Smooth muscle cell (in vitro differentiated cells): ENCODE measurements around the gene KATNB1. TPM values are rescaled to one million over a fixed set of nuclear protein-coding genes. Genes with fewer than 3 reads are reported as not detected.

Source experiments
- DNase-seq: peaks from one replicate; lab custom pipeline; 2025; ENCODE audit not compliant: unreplicated experiment; lab: John Stamatoyannopoulos, UW
- H2AFZ ChIP-seq: fragments of 200-600 bp; sonication (generic); 2 replicates; pipeline ENCODE4 v1.6.0; 2016; ENCODE audit warnings: antibody characterized with exemption, low read depth, mild to moderate bottlenecking
- H3F3A ChIP-seq: fragments of 200-600 bp; sonication (generic); 2 replicates; pipeline ENCODE4 v1.6.0; 2017; ENCODE audit warnings: antibody characterized with exemption, low read depth
- H3K27ac ChIP-seq: fragments of 200-600 bp; sonication (generic); 2 replicates; pipeline ENCODE4 v1.5.1; 2016; ENCODE audit warnings: low read depth, mild to moderate bottlenecking
- H3K27me3 ChIP-seq: fragments of 200-600 bp; sonication (generic); 2 replicates; pipeline ENCODE4 v1.6.1; 2016; ENCODE audit warnings: low read depth, mild to moderate bottlenecking
- H3K36me3 ChIP-seq: fragments of 200-600 bp; sonication (generic); 2 replicates; pipeline ENCODE4 v1.5.1; 2016; ENCODE audit warnings: low read depth
- H3K4me1 ChIP-seq: fragments of 200-600 bp; sonication (generic); 2 replicates; pipeline ENCODE4 v1.5.1; 2016; ENCODE audit warnings: low read depth
- H3K4me2 ChIP-seq: fragments of 200-600 bp; sonication (generic); 2 replicates; pipeline ENCODE4 v1.6.0; 2016; ENCODE audit warnings: mild to moderate bottlenecking
- H3K4me3 ChIP-seq: fragments of 200-600 bp; sonication (generic); 2 replicates; pipeline ENCODE4 v1.5.1; 2016; ENCODE audit warnings: mild to moderate bottlenecking
- H3K79me2 ChIP-seq: fragments of 200-600 bp; sonication (generic); 2 replicates; pipeline ENCODE4 v1.6.0; 2016; ENCODE audit warnings: low read depth, mild to moderate bottlenecking
- H3K9ac ChIP-seq: fragments of 200-600 bp; sonication (generic); 2 replicates; pipeline ENCODE4 v1.6.0; 2016; ENCODE audit warnings: low read depth
- H3K9me3 ChIP-seq: fragments of 200-600 bp; sonication (generic); replicated peaks from 2 replicates; pipeline ENCODE4 v1.5.1; 2016; ENCODE audit warnings: low read depth
- H4K20me1 ChIP-seq: fragments of 200-600 bp; sonication (generic); 2 replicates; pipeline ENCODE4 v1.6.0; 2016; ENCODE audit warnings: low read depth
- CTCF ChIP-seq: fragments of 200-600 bp; sonication (generic); IDR thresholded peaks from 2 replicates; pipeline ENCODE4 v1.5.1; 2017; ENCODE audit warnings: borderline replicate concordance, mild to moderate bottlenecking, antibody characterized with exemption; ENCODE audit not compliant: insufficient read depth, poor library complexity, severe bottlenecking
- WGBS: methylation state at CpG from one replicate; pipeline ENCODE4 v1.1.7; 2016; ENCODE audit warnings: low lambda C conversion rate; 5-methylcytosine and 5-hydroxymethylcytosine counted together
- polyA plus RNA-seq: library from polyadenylated mRNA; unstranded; fragments of >200 nt; fragmentation: Nextera tagmentation; extraction: Ambion mirVana; gene quantifications from 2 replicates; pipeline ENCODE4 v1.2.1, GENCODE V29; 2016
- total RNA-seq: library from RNA; depleted of rRNA; stranded (reverse); fragments of >200 nt; gene quantifications from 2 replicates; pipeline ENCODE4 v1.2.3, GENCODE V29; 2014

KATNB1 gene
- total and polyA plus RNA-seq, 2 experiments from 2014 or later: 11.9 to 23.6 TPM

GRCh38 chr16:57752581-57753447 lies 17.2 kb downstream of the KATNB1 start:
- H3K4me3 ChIP-seq: no peak overlapping the region
- no peak overlapping the region for H3K27ac ChIP-seq
- H4K20me1 ChIP-seq: peaks cover 3% of the 10 kb centered on the region
- no peak for TF ChIP-seq CTCF
- H3K4me1 ChIP-seq: no peaks in the 10 kb centered on the region
- DNase-seq: no peak
- no peaks in the 10 kb centered on the region for H3K36me3 ChIP-seq
- H3K79me2 ChIP-seq: no peaks in the 10 kb centered on the region
- no peak overlapping the region for H3K9ac ChIP-seq
- no peaks in the 10 kb centered on the region for H3K27me3 ChIP-seq
- no peaks in the 10 kb centered on the region for H3F3A ChIP-seq
- H3K4me2 ChIP-seq: no peak overlapping the region
- no peaks in the 10 kb centered on the region for H3K9me3 ChIP-seq
- 89% methylated on average over 32 of the region's 44 CpGs for WGBS
- H2AFZ ChIP-seq: no peak overlapping the region

GRCh38 chr16:57753448-57754353 lies 18.1 kb downstream of the KATNB1 start:
- Histone ChIP-seq H3F3A (no peaks in the 10 kb centered on the region), H2AFZ (no peak overlapping the region), H3K9me3 (no peaks in the 10 kb centered on the region), H3K79me2 (no peaks in the 10 kb centered on the region), H3K36me3 (no peaks in the 10 kb centered on the region), H3K4me2 (no peak overlapping the region), H3K4me1 (no peaks in the 10 kb centered on the region), H3K4me3 (no peak overlapping the region), H4K20me1 (peaks cover 3% of the 10 kb centered on the region), H3K27me3 (no peaks in the 10 kb centered on the region), H3K27ac (no peak overlapping the region), H3K9ac (no peak overlapping the region)
- TF ChIP-seq CTCF: no peak
- 93% methylated on average over 31 of the region's 32 CpGs for WGBS
- DNase-seq: no peak

GRCh38 chr16:57754354-57755060 lies 18.9 kb downstream of the KATNB1 start:
- no peaks in the 10 kb centered on the region for H3K79me2 ChIP-seq
- no peak for DNase-seq
- H3K4me3 ChIP-seq: no peak overlapping the region
- H3K9ac ChIP-seq: no peak overlapping the region
- no peak overlapping the region for H3K4me2 ChIP-seq
- H4K20me1 ChIP-seq: peaks cover 3% of the 10 kb centered on the region
- no peak overlapping the region for H3K27ac ChIP-seq
- no peaks in the 10 kb centered on the region for H3K27me3 ChIP-seq
- no peak overlapping the region for H2AFZ ChIP-seq
- H3F3A ChIP-seq: no peaks in the 10 kb centered on the region
- H3K9me3 ChIP-seq: no peaks in the 10 kb centered on the region
- no peaks in the 10 kb centered on the region for H3K36me3 ChIP-seq
- TF ChIP-seq CTCF: no peak
- 82% methylated on average over 9 of the region's 9 CpGs for WGBS
- H3K4me1 ChIP-seq: no peaks in the 10 kb centered on the region
